Psoas muscle (tissue), 8 donors: ENCODE results near the gene ACACB. TPM values are rescaled to one million over a fixed set of nuclear protein-coding genes. Genes with fewer than 3 reads are reported as not detected.

Experiments used
- ATAC-seq, 4 donors: fragments of 200-7000 bp; cut with Tn5 transposase; one replicate each; pipeline ENCODE4 v1.9.1; 2020; ENCODE audit warnings: moderate library complexity in 3 of 4, mild to moderate bottlenecking in 2 of 4
- DNase-seq, 2 donors: peaks; one replicate each; pipeline ENCODE4 v3.0.0-alpha.2; 2020
- H3K27ac ChIP-seq: fragments of 200-600 bp; one replicate; pipeline ENCODE4 v1.8.0; 2022
- H3K27me3 ChIP-seq, 3 donors: fragments of 200-600 bp in 1 of 3; one replicate each; pipeline versions ENCODE4 v1.6.1 to v1.8.0; 2013 to 2022; ENCODE audit warnings: low read length in 2 of 3, mild to moderate bottlenecking in 2 of 3, moderate library complexity in 1 of 3; ENCODE audit not compliant: insufficient read depth in 3 of 3
- H3K36me3 ChIP-seq, 2 donors: fragments of 200-600 bp in 1 of 2; one replicate each; pipeline versions ENCODE4 v1.6.1 to v1.8.0; 2013 to 2022; ENCODE audit warnings: low read depth in 1 of 2, mild to moderate bottlenecking in 1 of 2, moderate library complexity in 1 of 2; ENCODE audit not compliant: insufficient read depth in 1 of 2
- H3K4me1 ChIP-seq: fragments of 200-600 bp; one replicate; pipeline ENCODE4 v1.8.0; 2022
- H3K4me3 ChIP-seq: fragments of 200-600 bp; one replicate; pipeline ENCODE4 v1.8.0; 2022; ENCODE audit warnings: mild to moderate bottlenecking
- H3K9me3 ChIP-seq: fragments of 200-600 bp; one replicate; pipeline ENCODE4 v1.8.0; 2022
- WGBS, 3 donors: extraction: QIAGEN DNeasy Blood & Tissue Kit; methylation state at CpG; one replicate each; pipeline versions ENCODE4 v1.1.6 to v1.1.7; 2013; 5-methylcytosine and 5-hydroxymethylcytosine counted together
- intact Hi-C, 2 donors: fragments of 100-400 bp; cut with DNase I; formaldehyde crosslinking; loops; one replicate each; pipeline versions ENCODE4 v1.11.0 to v1.14.2; 2022
- polyA plus RNA-seq, 3 donors: library from polyadenylated mRNA; stranded (reverse); fragments of 200-250 nt; gene quantifications; one replicate each; pipeline ENCODE4 v1.2.3, GENCODE V29; 2013
- total RNA-seq, 4 donors: library from RNA; stranded (reverse); fragmentation: NEBNext Ultra II Directional in 2 of 4; extraction: Animal tissue kit (Norgen Biotek cat#: 25700) in 2 of 4; gene quantifications; one replicate each; pipeline versions ENCODE4 v1.2.1 to v1.2.4, GENCODE V29; 2021 to 2023
- TF ChIP-seq, protein P1 (sequence below): fragments of 200-600 bp; IDR thresholded peaks from one replicate; pipeline ENCODE4 v1.8.0; 2022; ENCODE audit warnings: antibody characterized with exemption
- donor health status: healthy with polysubstance abuse.
- donor health status: DM: no; HTN: no; CAD: no; lungs with moderate emphysema.
- donor health status: Bipolar disorder and iron deficiency.
- donor health status: healthy.
- donor health status: DM: yes; HTN: yes; CAD: no.
- donor health status: DM: no; HTN: no; CAD: no.
- donor health status: DM: no; HTN: no; CAD: no.
- donor health status: DM: yes; HTN: yes; CAD: no.

Gene ACACB
- total and polyA plus RNA-seq, 7 donors, result 27.0 to 503 (median 246) TPM

DNA sequence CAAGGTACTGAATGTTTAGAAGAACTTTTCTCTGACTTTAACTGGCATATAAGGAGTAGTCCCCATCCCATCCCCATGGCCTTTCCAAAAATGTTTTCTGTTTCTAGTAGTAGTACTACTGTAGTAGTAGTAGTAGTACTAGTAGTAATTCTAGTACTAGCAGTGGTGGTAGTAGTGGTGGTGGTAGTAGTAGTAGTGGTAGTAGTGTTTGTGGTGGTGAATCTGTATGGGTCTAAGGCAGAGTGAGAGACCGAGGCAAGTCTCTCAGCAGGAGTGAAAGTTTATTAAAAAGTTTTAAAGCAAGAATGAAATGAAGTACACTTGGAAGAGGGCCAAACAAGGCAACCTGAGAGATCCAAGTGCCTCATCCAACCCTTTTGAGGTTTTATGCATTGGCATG, 134.1 kb downstream of the ACACB start:
- ATAC-seq (no peak), DNase-seq (no peak)
- Histone ChIP-seq H3K36me3 (peaks cover 24 to 100% of the 10 kb centered on the region in 2 donors), H3K9me3 (peaks cover 8% of the 10 kb centered on the region), H3K27ac (no peak overlapping the region), H3K4me3 (no peak overlapping the region), H3K4me1 (no peaks in the 10 kb centered on the region), H3K27me3 (no peaks in the 10 kb centered on the region)
- WGBS, 3 donors, result 70 to 88% (median 85%) methylated on average over 1 of the region's 1 CpG
- intact Hi-C loops, result no loop called here
- TF ChIP-seq, protein P1, sequence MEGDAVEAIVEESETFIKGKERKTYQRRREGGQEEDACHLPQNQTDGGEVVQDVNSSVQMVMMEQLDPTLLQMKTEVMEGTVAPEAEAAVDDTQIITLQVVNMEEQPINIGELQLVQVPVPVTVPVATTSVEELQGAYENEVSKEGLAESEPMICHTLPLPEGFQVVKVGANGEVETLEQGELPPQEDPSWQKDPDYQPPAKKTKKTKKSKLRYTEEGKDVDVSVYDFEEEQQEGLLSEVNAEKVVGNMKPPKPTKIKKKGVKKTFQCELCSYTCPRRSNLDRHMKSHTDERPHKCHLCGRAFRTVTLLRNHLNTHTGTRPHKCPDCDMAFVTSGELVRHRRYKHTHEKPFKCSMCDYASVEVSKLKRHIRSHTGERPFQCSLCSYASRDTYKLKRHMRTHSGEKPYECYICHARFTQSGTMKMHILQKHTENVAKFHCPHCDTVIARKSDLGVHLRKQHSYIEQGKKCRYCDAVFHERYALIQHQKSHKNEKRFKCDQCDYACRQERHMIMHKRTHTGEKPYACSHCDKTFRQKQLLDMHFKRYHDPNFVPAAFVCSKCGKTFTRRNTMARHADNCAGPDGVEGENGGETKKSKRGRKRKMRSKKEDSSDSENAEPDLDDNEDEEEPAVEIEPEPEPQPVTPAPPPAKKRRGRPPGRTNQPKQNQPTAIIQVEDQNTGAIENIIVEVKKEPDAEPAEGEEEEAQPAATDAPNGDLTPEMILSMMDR, result no peak

DNA sequence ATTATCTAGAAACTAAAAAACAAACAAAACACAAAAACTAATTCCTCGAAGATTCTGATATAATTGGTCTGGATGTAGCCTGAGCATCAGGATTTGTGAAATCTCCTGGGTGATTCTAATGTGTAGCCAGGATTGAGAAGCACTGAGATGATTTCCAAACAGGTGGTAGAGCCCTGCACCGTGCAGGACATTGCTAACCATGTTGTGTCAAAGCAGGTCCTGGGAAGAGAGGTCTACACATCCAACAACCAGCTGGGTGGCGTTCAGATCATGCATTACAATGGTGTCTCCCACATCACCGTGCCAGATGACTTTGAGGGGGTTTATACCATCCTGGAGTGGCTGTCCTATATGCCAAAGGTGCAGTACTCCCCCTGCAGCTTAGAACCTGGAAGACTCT, 136.4 kb downstream of the ACACB start:
- peaks cover 25 to 100% of the 10 kb centered on the region in 2 donors for H3K36me3 ChIP-seq
- H3K4me1 ChIP-seq, result no peaks in the 10 kb centered on the region
- TF ChIP-seq, protein P1, result no peak
- ATAC-seq, result peak in 1 of 4 donors; percentile 4
- H3K9me3 ChIP-seq, result peaks cover 8% of the 10 kb centered on the region
- no peak overlapping the region for H3K27ac ChIP-seq
- no peaks in the 10 kb centered on the region for H3K27me3 ChIP-seq
- intact Hi-C loops, result no loop called here
- H3K4me3 ChIP-seq, result no peak overlapping the region
- DNase-seq, result no peak
- WGBS, 3 donors, result 89 to 91% (median 91%) methylated on average over 4 of the region's 4 CpGs

DNA sequence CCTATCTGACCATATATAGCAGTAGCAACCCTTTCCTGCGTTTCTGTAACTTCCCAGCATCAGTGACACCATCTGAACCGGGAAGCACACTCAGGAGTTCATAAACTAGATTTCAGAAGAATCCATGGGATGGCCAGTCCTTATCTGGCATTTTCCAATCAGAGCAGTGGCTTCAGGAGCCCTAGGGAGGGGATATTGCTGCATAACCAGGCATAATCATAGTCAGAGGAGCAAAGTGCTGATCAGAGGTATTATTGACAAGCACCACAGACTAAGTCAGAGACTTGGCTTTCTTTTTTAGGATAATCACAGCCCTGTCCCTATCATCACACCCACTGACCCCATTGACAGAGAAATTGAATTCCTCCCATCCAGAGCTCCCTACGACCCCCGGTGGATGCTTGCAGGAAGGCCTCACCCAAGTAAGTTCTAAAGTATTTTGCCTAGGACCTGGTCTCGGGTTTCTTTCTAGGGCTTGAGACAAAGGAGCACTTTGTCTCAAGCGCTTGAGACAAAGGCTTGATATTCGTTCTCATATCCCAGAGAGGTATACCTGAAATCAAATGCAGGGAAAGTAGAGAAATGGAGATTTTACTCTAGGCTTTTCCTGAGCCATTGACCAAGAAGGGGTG, 137.6 kb downstream of the ACACB start:
- WGBS, 3 donors, result 96 to 98% (median 97%) methylated on average over 7 of the region's 7 CpGs
- TF ChIP-seq, protein P1, result no peak
- DNase-seq (no peak), ATAC-seq (no peak)
- Histone ChIP-seq H3K27me3 (no peaks in the 10 kb centered on the region), H3K9me3 (peaks cover 8% of the 10 kb centered on the region), H3K36me3 (peaks cover 27 to 99% of the 10 kb centered on the region in 2 donors), H3K27ac (no peak overlapping the region), H3K4me3 (no peak overlapping the region), H3K4me1 (peaks cover 8% of the 10 kb centered on the region)
- intact Hi-C loops, result no loop called here

DNA sequence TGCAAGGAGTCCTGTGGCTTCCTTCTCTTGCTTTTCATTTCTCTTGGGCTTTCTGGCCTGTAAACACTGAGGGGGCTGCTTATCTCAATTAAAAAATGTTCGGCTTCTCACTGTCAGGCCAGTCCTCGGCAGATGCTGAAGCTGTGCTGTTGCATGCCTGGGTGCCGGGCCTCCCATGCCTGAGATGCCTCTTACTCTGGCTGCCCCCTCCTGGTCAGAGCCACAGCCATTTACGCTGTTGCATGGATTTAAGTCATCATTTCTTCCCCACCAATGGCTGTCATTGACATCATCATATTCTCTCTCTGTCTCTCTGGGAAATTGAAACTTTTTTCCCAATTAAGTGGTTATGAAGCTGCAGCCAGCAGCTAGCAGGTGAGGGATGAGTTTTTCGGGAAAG, 139.0 kb downstream of the ACACB start:
- intact Hi-C loops, result no loop called here
- ATAC-seq (no peak), DNase-seq (no peak)
- WGBS, 3 donors, result 74 to 81% (median 75%) methylated on average over 5 of the region's 5 CpGs
- Histone ChIP-seq H3K27me3 (no peaks in the 10 kb centered on the region), H3K4me1 (peaks cover 10% of the 10 kb centered on the region), H3K9me3 (peaks cover 8% of the 10 kb centered on the region), H3K4me3 (no peak overlapping the region), H3K36me3 (peaks cover 34 to 99% of the 10 kb centered on the region in 2 donors), H3K27ac (no peak overlapping the region)
- TF ChIP-seq, protein P1, result no peak

DNA sequence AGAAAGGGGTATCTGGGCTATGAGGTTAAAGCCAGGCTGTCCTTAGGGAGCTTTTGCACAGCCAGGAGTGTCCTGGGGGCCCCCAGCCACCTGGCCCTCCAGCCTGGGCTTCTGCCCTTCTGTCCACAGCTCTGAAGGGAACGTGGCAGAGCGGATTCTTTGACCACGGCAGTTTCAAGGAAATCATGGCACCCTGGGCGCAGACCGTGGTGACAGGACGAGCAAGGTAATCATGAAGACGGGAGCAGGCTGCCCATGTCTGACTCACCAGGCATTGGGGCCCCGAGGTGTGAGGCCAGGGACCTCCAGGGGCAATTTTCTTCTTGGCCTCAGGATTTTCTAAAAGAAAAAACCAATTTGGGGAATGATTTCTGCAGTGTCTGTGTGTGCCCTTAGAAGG, 139.6 kb downstream of the ACACB start:
- intact Hi-C loops, result no loop called here

More for the DNA sequence above, 139.6 kb downstream of the ACACB start:
- H3K27me3 ChIP-seq, result no peaks in the 10 kb centered on the region
- no peak overlapping the region for H3K27ac ChIP-seq
- TF ChIP-seq, protein P1, result no peak
- peaks cover 8% of the 10 kb centered on the region for H3K9me3 ChIP-seq
- no peak overlapping the region for H3K4me3 ChIP-seq
- H3K4me1 ChIP-seq, result peaks cover 10% of the 10 kb centered on the region
- no peak for DNase-seq
- 80 to 96% (median 91%) methylated on average over 8 of the region's 8 CpGs for WGBS, 3 donors
- ATAC-seq, result no peak
- peaks cover 31 to 99% of the 10 kb centered on the region in 2 donors for H3K36me3 ChIP-seq
